ENCODE data around the gene PIK3C2B. TPM values are rescaled to one million over a fixed set of nuclear protein-coding genes. Genes with fewer than 3 reads are reported as not detected.

Gene PIK3C2B
- total RNA-seq, 1 experiment from 2014 or later: 17.4 TPM

DNA sequence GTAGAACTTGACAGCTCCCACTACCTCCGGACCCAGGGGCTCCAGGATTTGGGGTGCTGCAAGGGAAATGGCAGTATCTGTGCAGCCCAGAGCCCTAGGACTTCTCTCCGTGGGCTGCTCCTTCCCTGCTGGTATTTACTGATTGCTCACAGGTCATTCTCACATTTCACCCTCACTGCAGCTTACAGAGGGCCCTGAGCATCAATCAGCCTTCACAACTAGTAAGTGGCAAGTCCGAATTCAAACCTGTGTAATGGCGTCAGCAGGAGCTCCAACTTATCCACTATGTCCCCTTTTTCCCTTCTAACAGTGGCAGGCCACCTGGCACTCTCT is 32.4 kb downstream of the PIK3C2B start:
- no peak overlapping the region for H2AFZ ChIP-seq (ENCODE audit: low read depth, low read length, poor library complexity, severe bottlenecking)
- intact Hi-C loops (cut with micrococcal nuclease): no loop called here
- no peak overlapping the region for H3K4me2 ChIP-seq (ENCODE audit: low read length)
- no peaks in the 10 kb centered on the region for H3K27me3 ChIP-seq (ENCODE audit: insufficient read depth, low read length)
- H3K9me3 ChIP-seq (ENCODE audit: control insufficient read depth in 1 of 2, insufficient read depth in 1 of 2, low read depth in 1 of 2, low read length in 2 of 2): no peaks in the 10 kb centered on the region
- ChIA-PET CTCF (no interaction called here), RAD21 (ENCODE audit: low non-redundant PET in 1 of 2, low total read pairs in 2 of 2, uncharacterized antibody in 2 of 2, unreplicated experiment in 2 of 2) (no interaction called here), POLR2A (no interaction called here)
- DNase-seq (ENCODE audit: low read depth, low spot score): no peak
- H3K4me1 ChIP-seq (ENCODE audit: control insufficient read depth in 1 of 2, insufficient read depth in 2 of 2, low read length in 2 of 2): no peaks in the 10 kb centered on the region
- H3K36me3 ChIP-seq (ENCODE audit: control insufficient read depth in 1 of 2, insufficient read depth in 2 of 2, low read length in 2 of 2): peaks cover 0 to 2% of the 10 kb centered on the region in 2 experiments; a peak in 1 of 4 replicates
- TF ChIP-seq POLR2AphosphoS5 (IDR thresholded peaks at IDR 0.05; ENCODE audit: low read depth, low read length): no peak
- ATAC-seq: no peak
- H3K9me2 ChIP-seq (ENCODE audit: insufficient read depth): no peaks in the 10 kb centered on the region
- no peaks in the 10 kb centered on the region for H4K20me1 ChIP-seq (ENCODE audit: insufficient read depth)
- no peak overlapping the region for H3K4me3 ChIP-seq (replicated peaks in 1 of 2; ENCODE audit: low read depth in 1 of 2, low read length in 2 of 2)
- H3K27ac ChIP-seq (ENCODE audit: low read depth, low read length): no peak overlapping the region
- H3K79me2 ChIP-seq (ENCODE audit: insufficient read depth, low read length): no peaks in the 10 kb centered on the region
- H3K9ac ChIP-seq (ENCODE audit: low read length): no peak overlapping the region
- no TSS peak for BruUV-seq (replicated peaks)

DNA sequence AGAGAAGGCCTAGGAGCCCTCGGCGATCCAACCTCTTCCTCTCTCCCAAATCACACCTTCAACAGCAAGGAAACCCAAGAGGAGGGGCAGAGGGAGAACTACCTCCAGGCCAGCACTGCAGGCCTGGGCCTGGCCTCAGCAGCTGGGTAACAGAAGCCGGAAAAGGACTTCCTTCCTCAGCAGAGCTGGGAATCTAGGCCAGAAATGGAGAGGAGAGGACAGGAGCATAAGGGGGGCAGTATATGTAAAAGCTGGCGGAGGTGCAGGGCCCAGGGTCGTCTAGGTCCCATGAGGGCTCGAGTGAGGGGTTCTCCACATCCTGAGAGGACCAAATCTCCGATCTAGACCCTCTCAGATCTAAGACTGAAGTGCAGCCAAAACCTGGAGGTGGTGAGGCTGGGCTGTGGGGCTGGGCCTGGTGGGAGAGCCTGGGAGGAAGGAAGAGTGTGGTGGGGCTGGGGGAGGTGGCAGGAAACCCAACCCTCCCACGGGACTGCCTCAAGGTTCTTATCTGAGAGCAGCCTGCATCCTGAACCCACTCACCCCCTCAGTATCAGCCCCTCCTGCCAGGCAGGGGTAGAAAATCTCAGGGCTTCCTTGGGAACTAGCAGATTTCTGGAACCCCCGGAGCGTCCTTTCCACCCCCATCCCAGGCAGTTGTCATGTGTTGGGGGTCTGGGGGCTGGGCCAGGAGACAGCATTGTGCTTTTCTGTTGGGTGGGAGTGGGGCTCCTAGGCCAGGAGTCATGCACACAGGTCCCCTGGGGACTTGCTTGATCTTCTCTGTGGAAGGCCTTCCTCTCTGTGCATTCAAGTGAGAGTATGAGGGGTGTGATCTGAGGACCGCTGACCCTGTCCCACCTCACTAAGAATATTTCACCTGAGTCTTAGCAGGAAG is 33.0 kb downstream of the PIK3C2B start:
- no peak for ATAC-seq
- no peak overlapping the region for H3K4me2 ChIP-seq (ENCODE audit: low read length)
- peaks cover 0 to 2% of the 10 kb centered on the region in 2 experiments; a peak in 1 of 4 replicates for H3K36me3 ChIP-seq (ENCODE audit: control insufficient read depth in 1 of 2, insufficient read depth in 2 of 2, low read length in 2 of 2)
- POLR2A ChIA-PET: no interaction called here
- BruUV-seq (replicated peaks): no TSS peak
- H2AFZ ChIP-seq (ENCODE audit: low read depth, low read length, poor library complexity, severe bottlenecking): no peak overlapping the region
- intact Hi-C loops (cut with micrococcal nuclease): no loop called here
- H3K27me3 ChIP-seq (ENCODE audit: insufficient read depth, low read length): no peaks in the 10 kb centered on the region
- H3K9me3 ChIP-seq (ENCODE audit: control insufficient read depth in 1 of 2, insufficient read depth in 1 of 2, low read depth in 1 of 2, low read length in 2 of 2): no peaks in the 10 kb centered on the region
- no peak overlapping the region for H3K27ac ChIP-seq (ENCODE audit: low read depth, low read length)
- CTCF ChIA-PET: no interaction called here
- no peaks in the 10 kb centered on the region for H3K9me2 ChIP-seq (ENCODE audit: insufficient read depth)
- RAD21 ChIA-PET (ENCODE audit: low non-redundant PET in 1 of 2, low total read pairs in 2 of 2, uncharacterized antibody in 2 of 2, unreplicated experiment in 2 of 2): no interaction called here
- no peaks in the 10 kb centered on the region for H4K20me1 ChIP-seq (ENCODE audit: insufficient read depth)
- no peak overlapping the region for H3K9ac ChIP-seq (ENCODE audit: low read length)
- no peaks in the 10 kb centered on the region for H3K79me2 ChIP-seq (ENCODE audit: insufficient read depth, low read length)
- no peak overlapping the region for H3K4me3 ChIP-seq (replicated peaks in 1 of 2; ENCODE audit: low read depth in 1 of 2, low read length in 2 of 2)
- DNase-seq (ENCODE audit: low read depth, low spot score): no peak
- no peaks in the 10 kb centered on the region for H3K4me1 ChIP-seq (ENCODE audit: control insufficient read depth in 1 of 2, insufficient read depth in 2 of 2, low read length in 2 of 2)
- TF ChIP-seq SP1 (IDR thresholded peaks at IDR 0.05; ENCODE audit: low read depth) (no peak), EGR1 (IDR thresholded peaks at IDR 0.05; ENCODE audit: low read depth) (no peak), RAD21 (IDR thresholded peaks at IDR 0.05; ENCODE audit: low read depth) (no peak), CEBPB (IDR thresholded peaks at IDR 0.05; ENCODE audit: low read depth) (no peak), ELF1 (IDR thresholded peaks at IDR 0.05; ENCODE audit: borderline replicate concordance, low read depth) (no peak), CBX3 (IDR thresholded peaks at IDR 0.05; ENCODE audit: low read depth) (no peak), POLR2AphosphoS5 (IDR thresholded peaks at IDR 0.05; ENCODE audit: low read depth, low read length) (no peak), ATF3 (IDR thresholded peaks at IDR 0.05) (no peak), EZH2 (IDR thresholded peaks at IDR 0.05) (no peak), EZH2phosphoT487 (IDR thresholded peaks at IDR 0.05; ENCODE audit: borderline replicate concordance) (no peak), TCF7L2 (IDR thresholded peaks at IDR 0.05; ENCODE audit: borderline replicate concordance, extremely low read depth, insufficient read depth, insufficient read length) (no peak), SIN3A (IDR thresholded peaks at IDR 0.05; ENCODE audit: low read depth) (no peak), CTCF (IDR thresholded peaks at IDR 0.05 in 2 of 3, conservative IDR thresholded peaks at IDR 0.05 in 1 of 3; ENCODE audit: borderline replicate concordance in 1 of 3, insufficient read depth in 1 of 3, low read depth in 2 of 3, low read length in 2 of 3) (no peak), YY1 (IDR thresholded peaks at IDR 0.05; ENCODE audit: extremely low read depth, insufficient replicate concordance, low read depth, low read length) (no peak), FOSL1 (IDR thresholded peaks at IDR 0.05; ENCODE audit: low read depth) (no peak)
- TF ChIP-seq, protein P1, sequence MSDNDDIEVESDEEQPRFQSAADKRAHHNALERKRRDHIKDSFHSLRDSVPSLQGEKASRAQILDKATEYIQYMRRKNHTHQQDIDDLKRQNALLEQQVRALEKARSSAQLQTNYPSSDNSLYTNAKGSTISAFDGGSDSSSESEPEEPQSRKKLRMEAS (IDR thresholded peaks at IDR 0.05): no peak
